ENCODE measurements around the gene RRP8. TPM values are rescaled to one million over a fixed set of nuclear protein-coding genes. Genes with fewer than 3 reads are reported as not detected.

RRP8 gene
- total and polyA plus RNA-seq, 2 donors from 2014 or later: 23.4 to 29.8 TPM

- intact Hi-C loops (cut with DNase I): no loop called here
- DNase-seq: no peak
- no peaks in the 10 kb centered on the region for H3K27me3 ChIP-seq (ENCODE audit: control insufficient read depth, insufficient read depth, low read length)
- no peak overlapping the region for H3K27ac ChIP-seq (ENCODE audit: low read depth in 2 of 2, low read length in 2 of 2)
- H3K9me3 ChIP-seq (ENCODE audit: control insufficient read depth in 2 of 3, insufficient read depth in 1 of 3, low read length in 3 of 3): no peaks in the 10 kb centered on the region
- H3K36me3 ChIP-seq (ENCODE audit: control insufficient read depth in 2 of 3, insufficient read depth in 3 of 3, low read length in 3 of 3): peaks cover 4 to 19% (median 7%) of the 10 kb centered on the region in 3 donors
- no peak for TF ChIP-seq CTCF (IDR thresholded peaks at IDR 0.05; ENCODE audit: borderline replicate concordance, extremely low read depth, insufficient read depth)
- H3K4me1 ChIP-seq (ENCODE audit: control insufficient read depth in 2 of 3, insufficient read depth in 2 of 3, low read depth in 1 of 3, low read length in 3 of 3): peaks cover 0 to 16% (median 11%) of the 10 kb centered on the region in 3 donors
- no peak for FAIRE-seq
- H3K9ac ChIP-seq (ENCODE audit: low read length in 3 of 3): no peak overlapping the region
- H3K4me3 ChIP-seq (ENCODE audit: low read length in 3 of 3): no peak overlapping the region
Observed at GRCh38 chr11:6615882-6616585, 12.6 kb upstream of the RRP8 start.

DNA sequence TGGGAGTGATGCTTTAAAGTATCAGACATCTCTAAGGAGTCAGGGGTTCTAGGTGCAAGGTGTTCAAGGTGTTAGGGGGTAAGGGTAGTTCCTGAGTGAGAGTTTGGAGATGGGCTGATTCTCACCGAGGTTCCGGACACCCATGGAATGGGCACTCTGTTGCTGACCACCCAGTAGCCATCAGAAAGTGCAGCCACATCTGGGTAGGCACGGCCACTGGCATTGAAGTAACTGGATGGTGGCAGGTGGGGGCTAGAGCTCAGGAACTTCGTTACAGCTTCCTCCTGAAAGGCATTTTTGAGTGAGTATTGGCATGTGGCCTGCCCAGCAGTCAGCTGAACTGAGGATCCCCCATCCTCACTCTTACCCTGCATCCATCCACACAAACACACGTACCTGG, 11.6 kb upstream of the RRP8 start:
- Histone ChIP-seq H3K9me3 (ENCODE audit: control insufficient read depth in 2 of 3, insufficient read depth in 1 of 3, low read length in 3 of 3) (no peaks in the 10 kb centered on the region), H3K4me1 (ENCODE audit: control insufficient read depth in 2 of 3, insufficient read depth in 2 of 3, low read depth in 1 of 3, low read length in 3 of 3) (peaks cover 0 to 18% (median 14%) of the 10 kb centered on the region in 3 donors), H3K27ac (ENCODE audit: low read depth in 2 of 2, low read length in 2 of 2) (no peak overlapping the region), H3K4me3 (ENCODE audit: low read length in 3 of 3) (no peak overlapping the region), H3K36me3 (ENCODE audit: control insufficient read depth in 2 of 3, insufficient read depth in 3 of 3, low read length in 3 of 3) (peaks cover 11 to 29% (median 11%) of the 10 kb centered on the region in 3 donors), H3K27me3 (ENCODE audit: control insufficient read depth, insufficient read depth, low read length) (no peaks in the 10 kb centered on the region), H3K9ac (ENCODE audit: low read length in 3 of 3) (no peak overlapping the region)
- TF ChIP-seq CTCF (IDR thresholded peaks at IDR 0.05; ENCODE audit: borderline replicate concordance, extremely low read depth, insufficient read depth): no peak
- DNase-seq (peak in 1 of 5 donors; percentile 30), FAIRE-seq (no peak)
- intact Hi-C loops (cut with DNase I): no loop called here

GRCh38 chr11:6614446-6614845, 11.0 kb upstream of the RRP8 start:
- H3K9me3 ChIP-seq (ENCODE audit: control insufficient read depth in 2 of 3, insufficient read depth in 1 of 3, low read length in 3 of 3): no peaks in the 10 kb centered on the region
- FAIRE-seq (no peak), DNase-seq (peak in 1 of 5 donors; percentile 25)
- peaks cover 13 to 35% (median 17%) of the 10 kb centered on the region in 3 donors for H3K36me3 ChIP-seq (ENCODE audit: control insufficient read depth in 2 of 3, insufficient read depth in 3 of 3, low read length in 3 of 3)
- H3K27ac ChIP-seq (ENCODE audit: low read depth in 2 of 2, low read length in 2 of 2): no peak overlapping the region
- H3K4me1 ChIP-seq (ENCODE audit: control insufficient read depth in 2 of 3, insufficient read depth in 2 of 3, low read depth in 1 of 3, low read length in 3 of 3): peaks cover 0 to 18% (median 11%) of the 10 kb centered on the region in 3 donors
- no peak for TF ChIP-seq CTCF (IDR thresholded peaks at IDR 0.05; ENCODE audit: borderline replicate concordance, extremely low read depth, insufficient read depth)
- H3K9ac ChIP-seq (ENCODE audit: low read length in 3 of 3): no peak overlapping the region
- no peak overlapping the region for H3K4me3 ChIP-seq (ENCODE audit: low read length in 3 of 3)
- intact Hi-C loops (cut with DNase I): no loop called here
- no peaks in the 10 kb centered on the region for H3K27me3 ChIP-seq (ENCODE audit: control insufficient read depth, insufficient read depth, low read length)
